ENCODE results near the gene UBE2J2. TPM values are rescaled to one million over a fixed set of nuclear protein-coding genes. Genes with fewer than 3 reads are reported as not detected.

The UBE2J2 gene
- total RNA-seq, 1 experiment from 2014 or later: 83.4 TPM

- H3K4ac ChIP-seq (ENCODE audit: low read depth, low read length): no peak overlapping the region
- H3K27ac Mint-ChIP-seq: no peak overlapping the region; a peak in 1 of 7 replicates
Measured at GRCh38 chr1:1215080-1215676, 58.5 kb downstream of the UBE2J2 start.

More at GRCh38 chr1:1215080-1215676, 58.5 kb downstream of the UBE2J2 start:
- Histone ChIP-seq H3K79me2 (ENCODE audit: insufficient read depth, low read length) (no peaks in the 10 kb centered on the region), H3K23ac (ENCODE audit: insufficient read length, low read depth, low read length) (no peak overlapping the region), H4K8ac (replicated peaks; ENCODE audit: insufficient read length, low read depth, low read length) (no peak overlapping the region), H3K14ac (ENCODE audit: insufficient read depth, low read length) (no peak overlapping the region), H4K20me1 (ENCODE audit: control insufficient read depth, insufficient read depth, insufficient read length) (no peaks in the 10 kb centered on the region), H3K79me1 (ENCODE audit: insufficient read depth, low read depth, low read length, poor library complexity, severe bottlenecking) (no peaks in the 10 kb centered on the region), H3K4me1 (ENCODE audit: insufficient read depth, low read length) (no peaks in the 10 kb centered on the region), H2BK12ac (ENCODE audit: insufficient read length, low read depth, low read length) (no peak overlapping the region), H3K9ac (ENCODE audit: extremely low read depth, insufficient read length, low read length) (no peak overlapping the region), H4K91ac (ENCODE audit: insufficient read length, low read depth, low read length) (no peak overlapping the region), H2AK5ac (ENCODE audit: insufficient read length, low read length) (no peak overlapping the region), H3K27me3 (ENCODE audit: insufficient read depth, low read length) (no peaks in the 10 kb centered on the region), H4K5ac (ENCODE audit: insufficient read length, low read depth, low read length) (no peak overlapping the region), H2BK20ac (ENCODE audit: low read depth, low read length, poor library complexity, severe bottlenecking) (no peak overlapping the region), H3K23me2 (ENCODE audit: insufficient read length, low read depth, low read length, poor library complexity, severe bottlenecking) (no peaks in the 10 kb centered on the region), H3K27ac (ENCODE audit: insufficient read length, low read depth, low read length) (no peak overlapping the region), H2AFZ (ENCODE audit: low read length) (no peak overlapping the region), H3T11ph (ENCODE audit: low read length) (no peak overlapping the region), H3K4me2 (ENCODE audit: insufficient read depth, insufficient read length, low read length) (no peak overlapping the region), H3K56ac (ENCODE audit: insufficient read length, low read depth, low read length) (no peak overlapping the region), H2BK5ac (ENCODE audit: insufficient read length, low read length) (no peak overlapping the region), H2BK15ac (ENCODE audit: low read depth, low read length) (no peak overlapping the region), H3K18ac (ENCODE audit: insufficient read length, low read depth, low read length) (no peak overlapping the region), H3K9me3 (ENCODE audit: control insufficient read depth, low read depth, low read length) (no peaks in the 10 kb centered on the region), H2BK120ac (ENCODE audit: low read depth, low read length, poor library complexity, severe bottlenecking) (no peak overlapping the region)
- peaks cover 5 to 22% (median 21%) of the 10 kb centered on the region in 3 experiments; a peak in 6 of 7 replicates for H3K36me3 Mint-ChIP-seq (ENCODE audit: insufficient read depth in 1 of 3, low read depth in 3 of 3)
- no peak for TF ChIP-seq CTCF (conservative IDR thresholded peaks at IDR 0.05)
- WGBS (ENCODE audit: extremely low coverage, insufficient read length, low lambda C conversion rate): no CpG with 5 or more reads among the region's 11 CpGs
- peaks cover 2% of the 10 kb centered on the region; the same call in 1 of the 2 replicates for H3K27me3 Mint-ChIP-seq (ENCODE audit: low read depth)
- H3K9me3 Mint-ChIP-seq: no peaks in the 10 kb centered on the region
- peaks cover 0 to 4% of the 10 kb centered on the region in 2 experiments; a peak in 1 of 4 replicates for H3K4me1 Mint-ChIP-seq
- H3K4me3 Mint-ChIP-seq: no peak overlapping the region
- DNase-seq: no peak

All from H9 (cell line).